ENCODE data around the gene TLR8. TPM values are rescaled to one million over a fixed set of nuclear protein-coding genes. Genes with fewer than 3 reads are reported as not detected.
A peak's percentile ranks its signal among the peaks of the same experiment; 100 is the strongest.
"Not testable (repeated sequence)": the region's sequence is repeated elsewhere in the genome, so short reads cannot be mapped to it uniquely, and the experiment has no call there.

Gene TLR8
- total RNA-seq, 1 donor from 2014 or later, result not detected

DNA sequence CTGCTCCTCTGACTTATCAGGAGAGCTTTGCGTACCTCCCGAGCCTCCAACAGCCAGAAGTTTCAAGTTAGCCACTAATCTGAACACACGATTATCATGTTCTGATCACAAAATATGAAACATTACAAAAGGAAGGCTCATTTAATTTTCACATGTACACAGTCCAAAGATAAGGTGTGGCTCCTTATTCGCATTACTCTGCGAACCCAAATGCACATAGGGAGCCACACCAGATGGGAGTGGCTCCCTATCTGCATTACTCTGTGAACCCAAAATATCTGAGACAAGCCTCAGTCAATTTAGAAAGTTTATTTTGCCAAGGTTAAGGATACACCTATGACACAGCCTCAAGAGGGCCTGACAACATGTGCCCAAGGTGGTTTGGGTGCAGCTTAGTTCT, 28.4 kb downstream of the TLR8 start:
- Mint-ChIP-seq H3K36me3 (ENCODE audit: low read depth) (no peaks in the 10 kb centered on the region), H3K9me3 (no peaks in the 10 kb centered on the region), H3K4me1 (ENCODE audit: low read depth) (no peaks in the 10 kb centered on the region), H3K4me3 (no peak overlapping the region), H3K27me3 (ENCODE audit: insufficient read depth) (no peaks in the 10 kb centered on the region), H3K27ac (no peak overlapping the region)
- intact Hi-C loops (cut with micrococcal nuclease), result no loop called here
- no peak for DNase-seq (ENCODE audit: low spot score)

DNA sequence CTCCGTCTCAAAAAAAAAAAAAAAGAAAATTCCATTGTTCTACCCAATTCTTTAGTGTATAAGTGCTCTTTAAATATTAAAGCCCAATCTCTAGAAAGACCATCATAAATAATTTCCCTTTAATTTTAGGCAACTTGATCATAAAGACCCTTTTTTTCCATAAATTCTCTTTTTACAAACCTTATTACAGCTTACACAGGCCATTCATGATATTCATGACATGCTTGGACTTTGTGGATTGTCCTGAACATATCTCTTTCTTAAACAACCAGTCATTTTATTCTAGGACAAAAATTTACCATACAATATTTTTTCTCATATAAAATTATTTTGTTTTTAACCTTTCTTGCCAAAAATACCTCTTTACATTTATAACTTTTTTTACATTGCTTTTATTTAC, 30.5 kb downstream of the TLR8 start:
- Mint-ChIP-seq H3K27me3 (ENCODE audit: insufficient read depth) (no peaks in the 10 kb centered on the region), H3K36me3 (ENCODE audit: low read depth) (no peaks in the 10 kb centered on the region), H3K27ac (no peak overlapping the region), H3K9me3 (no peaks in the 10 kb centered on the region), H3K4me1 (ENCODE audit: low read depth) (no peaks in the 10 kb centered on the region), H3K4me3 (no peak overlapping the region)
- DNase-seq (ENCODE audit: low spot score), result no peak
- intact Hi-C loops (cut with micrococcal nuclease), result no loop called here

DNA sequence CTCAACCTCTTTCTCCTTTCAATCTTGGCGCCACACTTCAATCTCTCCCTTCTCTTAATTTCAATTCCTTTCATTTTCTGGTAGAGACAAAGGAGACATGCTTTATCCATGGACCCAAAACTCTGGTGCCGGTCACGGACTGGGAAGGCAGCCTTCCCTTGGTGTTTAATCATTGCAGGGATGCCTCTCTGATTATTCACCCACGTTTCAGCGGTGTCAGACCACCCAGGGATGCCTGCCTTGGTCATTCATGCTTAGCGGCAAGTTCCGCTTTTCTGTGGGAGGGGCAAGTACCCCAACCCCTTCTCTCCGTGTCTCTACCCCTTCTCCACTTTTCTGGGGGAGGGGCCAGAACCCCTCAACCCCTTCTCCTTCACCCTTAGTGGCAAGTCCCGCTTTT, 34.1 kb downstream of the TLR8 start:
- DNase-seq (ENCODE audit: low spot score); H3K4me3 Mint-ChIP-seq; H3K36me3 Mint-ChIP-seq (ENCODE audit: low read depth); H3K4me1 Mint-ChIP-seq (ENCODE audit: low read depth); intact Hi-C loops (cut with micrococcal nuclease); H3K27me3 Mint-ChIP-seq (ENCODE audit: insufficient read depth); H3K9me3 Mint-ChIP-seq; H3K27ac Mint-ChIP-seq: not testable (repeated sequence)

DNA sequence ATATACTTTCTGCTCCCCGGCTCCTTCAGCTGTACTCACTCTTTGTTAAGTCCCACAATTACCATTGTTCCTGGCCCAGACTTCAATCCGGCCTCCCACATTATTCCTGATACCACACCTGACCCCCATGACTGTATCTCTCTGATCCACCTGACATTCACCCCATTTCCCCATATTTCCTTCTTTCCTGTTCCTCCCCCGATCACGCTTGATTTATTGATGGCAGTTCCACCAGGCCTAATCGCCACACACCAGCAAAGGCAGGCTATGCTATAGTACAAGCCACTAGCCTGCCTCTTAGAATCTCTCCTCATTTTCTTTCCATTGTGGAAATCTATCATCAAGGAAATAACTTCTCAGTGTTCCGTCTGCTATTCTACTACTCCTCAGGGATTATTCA, 37.2 kb downstream of the TLR8 start:
- H3K27me3 Mint-ChIP-seq (ENCODE audit: insufficient read depth); H3K36me3 Mint-ChIP-seq (ENCODE audit: low read depth); intact Hi-C loops (cut with micrococcal nuclease); H3K27ac Mint-ChIP-seq; DNase-seq (ENCODE audit: low spot score); H3K4me3 Mint-ChIP-seq; H3K9me3 Mint-ChIP-seq: not testable (repeated sequence)
- peaks cover 27% of the 10 kb centered on the region for H3K4me1 Mint-ChIP-seq (ENCODE audit: low read depth)

DNA sequence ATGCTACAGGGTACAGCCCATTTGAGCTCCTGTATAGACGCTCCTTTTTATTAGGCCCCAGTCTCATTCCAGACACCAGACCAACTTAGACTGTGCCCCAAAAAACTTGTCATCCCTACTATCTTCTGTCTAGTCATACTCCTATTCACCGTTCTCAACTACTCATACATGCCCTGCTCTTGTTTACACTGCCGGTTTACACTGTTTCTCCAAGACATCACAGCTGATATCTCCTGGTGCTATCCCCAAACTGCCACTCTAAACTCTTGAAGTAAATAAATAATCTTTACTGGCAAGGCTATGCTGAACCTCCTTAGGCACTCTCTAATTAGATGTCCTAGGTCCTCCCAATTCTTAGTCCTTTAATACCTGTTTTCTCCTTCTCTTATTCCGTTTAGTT, 38.0 kb downstream of the TLR8 start:
- DNase-seq (ENCODE audit: low spot score); H3K9me3 Mint-ChIP-seq; H3K27me3 Mint-ChIP-seq (ENCODE audit: insufficient read depth); H3K4me3 Mint-ChIP-seq; H3K36me3 Mint-ChIP-seq (ENCODE audit: low read depth); intact Hi-C loops (cut with micrococcal nuclease); H3K27ac Mint-ChIP-seq: not testable (repeated sequence)
- peaks cover 36% of the 10 kb centered on the region for H3K4me1 Mint-ChIP-seq (ENCODE audit: low read depth)

DNA sequence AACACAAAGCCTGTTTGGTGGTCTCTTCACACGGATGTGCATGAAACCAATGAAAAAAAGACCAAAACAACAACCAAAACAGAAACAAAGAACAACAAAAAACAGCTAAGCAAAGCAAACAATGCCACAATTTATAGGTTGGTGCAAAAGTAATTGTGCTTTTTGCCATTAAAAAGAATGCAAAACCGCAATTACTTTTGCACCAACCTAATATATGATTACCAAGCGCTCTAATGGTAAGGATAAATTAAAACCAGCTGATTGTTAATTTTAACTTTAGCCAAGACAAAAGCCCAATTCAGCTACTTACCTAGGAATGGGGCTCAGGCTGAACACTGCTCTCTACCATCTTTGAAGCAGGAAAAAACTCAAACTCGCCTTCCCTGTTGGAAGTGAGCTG, 39.1 kb downstream of the TLR8 start:
- Mint-ChIP-seq H3K27ac (no peak overlapping the region), H3K4me3 (no peak overlapping the region), H3K9me3 (no peaks in the 10 kb centered on the region), H3K4me1 (ENCODE audit: low read depth) (peaks cover 46% of the 10 kb centered on the region), H3K27me3 (ENCODE audit: insufficient read depth) (no peaks in the 10 kb centered on the region), H3K36me3 (ENCODE audit: low read depth) (no peaks in the 10 kb centered on the region)
- intact Hi-C loops (cut with micrococcal nuclease), result loop anchor here (5.0 kb wide), 2 partner anchors 312 to 432 kb away; no protein-coding TSS in a partner anchor
- DNase-seq (ENCODE audit: low spot score), result no peak

DNA sequence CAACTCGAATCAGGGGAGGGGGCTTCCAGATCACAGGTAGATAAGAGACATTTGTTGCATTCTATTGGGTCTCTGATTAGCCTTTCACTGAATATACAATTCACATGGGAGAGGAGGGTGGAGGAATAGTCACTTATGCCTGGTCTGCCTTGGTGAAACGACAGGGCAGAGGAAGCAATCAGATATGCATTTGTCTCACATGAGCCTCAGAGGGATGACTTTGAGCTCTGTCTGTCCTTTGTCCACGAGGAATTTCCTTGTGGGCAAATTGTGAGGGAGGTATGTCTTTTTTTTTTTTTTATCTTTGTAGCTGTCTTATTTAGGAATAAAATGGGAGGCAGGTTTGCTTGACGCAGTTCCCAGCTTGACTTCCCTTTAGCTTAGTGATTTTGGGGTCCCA, 40.0 kb downstream of the TLR8 start:
- Mint-ChIP-seq H3K4me1 (ENCODE audit: low read depth) (peaks cover 55% of the 10 kb centered on the region), H3K9me3 (no peaks in the 10 kb centered on the region), H3K4me3 (peak overlapping the region; percentile 49), H3K27me3 (ENCODE audit: insufficient read depth) (no peaks in the 10 kb centered on the region), H3K27ac (peak overlapping the region; percentile 95), H3K36me3 (ENCODE audit: low read depth) (no peaks in the 10 kb centered on the region)
- DNase-seq (ENCODE audit: low spot score), result no peak
- intact Hi-C loops (cut with micrococcal nuclease), result loop anchor here (2.0 to 5.0 kb wide), 3 partner anchors 56 to 431 kb away; no protein-coding TSS in a partner anchor

DNA sequence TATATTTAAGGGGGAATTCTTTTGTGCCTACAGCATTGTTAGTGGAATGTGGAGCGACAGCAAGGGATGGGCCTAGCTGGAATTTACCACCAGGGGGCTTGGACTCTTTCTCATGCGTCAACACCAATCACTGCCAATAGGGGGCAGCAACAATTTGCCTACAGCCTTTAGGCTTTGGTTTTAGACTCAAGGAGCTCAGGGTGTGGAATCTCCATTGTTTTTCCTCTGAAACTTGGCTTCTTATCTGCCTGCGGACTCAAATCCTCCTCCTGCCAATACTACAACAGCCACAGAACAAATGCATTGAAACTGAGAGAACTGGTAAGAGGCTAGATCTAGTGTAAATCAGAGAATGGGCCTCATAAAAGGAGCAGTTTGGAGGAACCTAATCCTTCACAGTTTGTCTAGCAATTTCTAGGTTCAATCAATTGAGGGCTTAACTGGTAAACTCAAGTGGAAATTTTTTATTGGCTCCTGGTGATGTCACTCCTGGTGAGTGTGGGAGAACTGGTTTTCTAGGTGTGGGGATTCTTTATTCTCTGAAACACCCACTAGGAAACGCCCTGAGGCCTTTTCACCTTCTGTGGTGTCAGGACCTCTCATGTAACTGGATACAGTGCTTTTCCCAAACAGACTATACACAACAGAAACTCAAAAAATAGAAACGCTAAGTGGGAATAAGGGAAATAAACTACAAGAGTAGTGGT, 40.6 kb downstream of the TLR8 start:
- DNase-seq (ENCODE audit: low spot score), result peak; percentile 65
- Mint-ChIP-seq H3K27me3 (ENCODE audit: insufficient read depth) (no peaks in the 10 kb centered on the region), H3K27ac (peak overlapping the region; percentile 95), H3K36me3 (ENCODE audit: low read depth) (no peaks in the 10 kb centered on the region), H3K4me1 (ENCODE audit: low read depth) (peaks cover 60% of the 10 kb centered on the region), H3K4me3 (peak overlapping the region; percentile 49), H3K9me3 (no peaks in the 10 kb centered on the region)
- intact Hi-C loops (cut with micrococcal nuclease), result loop anchor here (1.0 to 5.0 kb wide), 8 partner anchors 56 to 541 kb away; no protein-coding TSS in a partner anchor

DNA sequence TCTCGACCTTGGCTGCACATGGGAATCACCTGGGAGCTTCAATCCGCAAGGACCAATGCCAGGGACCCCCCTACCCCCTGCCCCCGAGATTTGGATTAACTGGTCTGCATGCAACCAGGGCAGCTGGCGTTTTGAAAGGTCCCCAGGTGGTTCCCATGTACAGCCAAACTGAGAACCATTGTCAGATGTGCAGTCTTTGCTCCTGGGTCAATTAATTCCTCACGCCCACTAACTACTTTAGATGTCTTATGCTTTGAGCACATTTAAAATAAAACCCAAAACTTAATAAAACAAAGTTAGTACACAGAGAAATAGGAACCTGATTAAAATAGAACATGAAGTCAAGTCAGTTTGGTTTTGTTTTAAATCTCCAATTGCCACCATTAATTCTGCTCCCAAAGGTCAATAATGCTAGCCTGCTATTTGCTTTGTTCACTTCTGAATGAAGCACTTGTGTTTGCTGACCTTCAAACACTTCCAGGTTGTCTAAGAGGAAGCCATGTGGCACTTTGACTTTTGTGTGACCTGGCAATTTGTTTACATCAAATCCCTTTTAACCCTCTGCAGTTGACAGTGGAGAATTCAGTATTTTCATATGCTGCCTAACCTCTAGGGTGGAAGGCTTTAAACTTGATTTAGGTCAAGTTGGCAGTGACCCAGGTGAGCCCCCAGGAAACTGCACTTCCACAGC, 41.3 kb downstream of the TLR8 start:
- no peak for DNase-seq (ENCODE audit: low spot score)
- H3K4me3 Mint-ChIP-seq, result peak overlapping the region; percentile 49

DNA sequence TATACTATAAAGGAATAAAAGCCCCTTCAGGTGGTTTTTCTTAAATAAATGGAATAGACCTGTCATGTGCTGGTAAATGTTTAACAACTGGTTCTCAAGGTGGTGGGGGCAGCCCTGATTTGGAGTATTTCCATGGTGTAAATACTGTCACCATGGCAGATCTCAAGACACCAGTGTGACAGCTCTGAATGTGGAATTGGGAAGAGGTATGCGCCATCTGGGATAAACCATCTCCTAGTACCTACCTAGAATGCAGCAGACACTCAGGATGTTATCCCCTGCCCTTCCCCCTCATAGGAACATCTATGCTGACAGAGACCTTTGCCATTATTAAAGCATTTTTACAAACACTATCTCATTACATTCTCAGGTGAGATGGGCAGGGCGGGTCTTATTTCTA, 42.1 kb downstream of the TLR8 start:
- Mint-ChIP-seq H3K4me3 (peak overlapping the region; percentile 30), H3K4me1 (ENCODE audit: low read depth) (peaks cover 73% of the 10 kb centered on the region), H3K27me3 (ENCODE audit: insufficient read depth) (no peaks in the 10 kb centered on the region), H3K36me3 (ENCODE audit: low read depth) (no peaks in the 10 kb centered on the region), H3K9me3 (no peaks in the 10 kb centered on the region), H3K27ac (peak overlapping the region; percentile 95)
- intact Hi-C loops (cut with micrococcal nuclease), result loop anchor here (1.0 to 5.0 kb wide), 3 partner anchors 220 to 429 kb away; no protein-coding TSS in a partner anchor
- no peak for DNase-seq (ENCODE audit: low spot score)

More for the DNA sequence above, 41.3 kb downstream of the TLR8 start:
- intact Hi-C loops (cut with micrococcal nuclease), result loop anchor here (1.0 to 5.0 kb wide), 9 partner anchors 57 to 541 kb away; no protein-coding TSS in a partner anchor
- Mint-ChIP-seq H3K27ac (peak overlapping the region; percentile 95), H3K9me3 (no peaks in the 10 kb centered on the region), H3K4me1 (ENCODE audit: low read depth) (peaks cover 65% of the 10 kb centered on the region), H3K27me3 (ENCODE audit: insufficient read depth) (no peaks in the 10 kb centered on the region), H3K36me3 (ENCODE audit: low read depth) (no peaks in the 10 kb centered on the region)

DNA sequence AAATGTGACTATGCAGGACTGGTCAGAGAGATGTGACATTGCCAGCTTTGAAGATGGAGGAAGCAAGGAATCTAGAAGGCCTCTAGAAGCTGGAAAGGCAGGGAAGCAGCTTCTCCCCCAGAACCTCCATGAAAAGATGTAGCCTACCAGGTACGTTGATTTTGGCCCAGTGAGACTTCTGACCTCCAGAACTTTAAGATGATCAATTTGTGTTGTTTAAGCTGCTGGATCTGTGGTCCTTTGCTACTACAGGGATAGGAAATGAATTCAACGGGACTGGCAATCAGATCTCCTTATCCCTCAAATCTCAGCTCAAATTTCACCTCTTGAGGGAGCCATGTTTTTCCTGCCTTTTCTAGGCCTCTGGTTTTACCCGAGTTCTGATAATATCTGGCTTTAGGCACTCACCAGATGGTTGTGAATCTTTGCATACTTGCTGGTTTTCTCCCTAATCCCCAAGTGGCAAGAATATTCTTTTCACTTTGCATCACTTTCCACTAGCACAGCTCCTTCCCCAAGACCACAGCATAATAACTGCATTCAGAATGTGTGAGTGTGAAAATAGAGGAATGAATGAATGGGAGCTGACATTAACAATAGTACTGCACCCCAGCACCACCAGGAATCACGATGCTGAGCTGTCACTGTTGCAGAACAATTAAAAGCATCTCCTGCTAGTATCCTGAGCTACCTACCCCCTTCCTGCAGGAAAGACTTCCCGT, 42.9 kb downstream of the TLR8 start:
- Mint-ChIP-seq H3K4me1 (ENCODE audit: low read depth) (peaks cover 79% of the 10 kb centered on the region), H3K9me3 (no peaks in the 10 kb centered on the region), H3K36me3 (ENCODE audit: low read depth) (no peaks in the 10 kb centered on the region), H3K27me3 (ENCODE audit: insufficient read depth) (no peaks in the 10 kb centered on the region), H3K4me3 (peak overlapping the region; percentile 84), H3K27ac (peak overlapping the region; percentile 95)
- intact Hi-C loops (cut with micrococcal nuclease), result loop anchor here (5.0 kb wide), 2 partner anchors 308 to 428 kb away; no protein-coding TSS in a partner anchor
- DNase-seq (ENCODE audit: low spot score), result no peak

DNA sequence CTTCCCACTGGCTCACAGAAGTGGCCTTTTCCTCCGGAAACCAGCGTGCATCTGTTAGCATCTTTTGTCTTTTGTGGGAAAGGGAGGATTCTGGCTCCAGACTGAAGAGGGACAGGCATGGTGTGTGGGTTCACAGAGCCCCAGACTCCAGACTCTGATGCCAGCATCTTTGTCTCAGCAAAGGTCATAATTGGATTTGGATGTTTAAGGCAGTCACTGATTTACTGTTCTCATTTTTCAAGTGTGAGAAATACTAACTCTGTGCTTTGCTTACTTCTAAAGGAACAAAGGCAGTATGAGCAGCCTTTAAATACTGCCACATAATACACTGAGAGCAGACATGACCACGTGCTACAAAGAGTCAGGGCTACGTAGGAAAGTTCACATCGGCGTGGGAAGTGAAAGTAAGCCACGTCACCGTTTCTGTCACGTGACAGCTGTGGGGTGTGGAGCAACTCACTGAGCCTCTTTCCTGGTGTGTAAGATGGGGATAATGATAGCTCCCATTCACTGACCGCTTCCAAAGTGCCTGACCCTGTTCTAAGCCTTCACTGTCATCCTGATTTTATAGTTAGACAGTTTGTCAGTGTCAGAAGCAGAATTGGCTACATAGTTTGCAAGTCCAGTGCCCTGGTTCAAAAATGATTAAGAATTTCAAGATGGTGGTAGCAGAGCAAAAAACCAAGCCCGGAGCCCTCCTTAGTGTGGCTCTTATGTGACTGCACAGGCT, 43.7 kb downstream of the TLR8 start:
- Mint-ChIP-seq H3K27ac (peak overlapping the region; percentile 95), H3K36me3 (ENCODE audit: low read depth) (no peaks in the 10 kb centered on the region), H3K9me3 (no peaks in the 10 kb centered on the region), H3K4me1 (ENCODE audit: low read depth) (peaks cover 86% of the 10 kb centered on the region), H3K27me3 (ENCODE audit: insufficient read depth) (no peaks in the 10 kb centered on the region), H3K4me3 (peak overlapping the region; percentile 84)
- intact Hi-C loops (cut with micrococcal nuclease), result loop anchor here (1.0 to 10.0 kb wide), 8 partner anchors 8 to 1185 kb away; partner anchors contain the start of genes GEMIN8 and TCEANC
- peak; percentile 81 for DNase-seq (ENCODE audit: low spot score)

Data from activated T-helper 1 cell treated with anti-CD3 and anti-CD28 coated beads, Interleukin-12 subunit alpha, Interleukin-12 subunit beta, Interleukin-2, Interleukin-4 antibody, amounts not matched to agents 30 ng/mL and 10 ng/mL and 1 ng/mL, durations not matched to agents 14 hours and 24 hours and 36 hours (primary cell).